A549 (cell line): Measurements from ENCODE around the gene C1QTNF12. TPM values are rescaled to one million over a fixed set of nuclear protein-coding genes. Genes with fewer than 3 reads are reported as not detected.

ENCODE experiments used
- ATAC-seq, 2 experiments: fragments of 200-7000 bp in 1 of 2; fragments of >200 bp in 1 of 2; cut with Nextera tagmentation in 1 of 2; cut with Tn5 transposase in 1 of 2; 3 replicates each; pipeline versions ENCODE4 v1.8.0 to v1.9.1; 2018 to 2020; ENCODE audit warnings: mild to moderate bottlenecking in 1 of 2, moderate library complexity in 1 of 2
- CTCF ChIA-PET: fragments of 300-600 bp; sonication (Branson Sonifier 250); formaldehyde crosslinking; extraction: SDS; loops from one replicate; lab custom pipeline; 2021; ENCODE audit warnings: antibody characterized with exemption, inconsistent platforms; lab: Yijun Ruan, JAX
- POLR2A ChIA-PET: fragments of 350-600 bp; formaldehyde crosslinking; extraction: SDS; loops from one replicate; lab custom pipeline; 2021; ENCODE audit warnings: antibody characterized with exemption, inconsistent platforms; lab: Yijun Ruan, JAX
- DNase-seq, 2 experiments: peaks; one replicate each; pipeline versions ENCODE4 v3.0.0 to v3.0.0-alpha.2; 2011 to 2016; ENCODE audit warnings: low read depth in 1 of 2, low spot score in 1 of 2
- FAIRE-seq: peaks from 2 replicates; lab custom pipeline; 2011; peaks lifted over from hg19 to GRCh38; lab: Jason Lieb, UNC
- H3K27ac ChIP-seq, 2 experiments: fragments of >200 bp; sonication (Bioruptor Twin); formaldehyde crosslinking; 3 replicates each; pipeline ENCODE4 v1.5.1; 2016 to 2017
- H3K4me1 ChIP-seq: fragments of >200 bp; sonication (Bioruptor Twin); formaldehyde crosslinking; 3 replicates; pipeline ENCODE4 v1.6.1; 2016
- H3K4me2 ChIP-seq: fragments of >200 bp; sonication (Bioruptor Twin); formaldehyde crosslinking; 3 replicates; pipeline ENCODE4 v1.6.1; 2016
- H3K4me3 ChIP-seq: fragments of >200 bp; sonication (Bioruptor Twin); formaldehyde crosslinking; 3 replicates; pipeline ENCODE4 v1.5.1; 2016
- H3K9me3 ChIP-seq: fragments of >200 bp; sonication (Bioruptor Twin); formaldehyde crosslinking; 3 replicates; pipeline ENCODE4 v1.6.1; 2016
- BCL3 ChIP-seq: fragments of >200 bp; sonication (Bioruptor Twin); formaldehyde crosslinking; IDR thresholded peaks from 3 replicates; pipeline ENCODE4 v1.6.1; 2016
- BHLHE40 ChIP-seq: IDR thresholded peaks from 2 replicates; pipeline ENCODE4 v1.6.1; 2012; ENCODE audit warnings: low read depth, low read length, inconsistent platforms
- E2F6 ChIP-seq: IDR thresholded peaks from 2 replicates; pipeline ENCODE4 v1.6.1; 2012; ENCODE audit warnings: low read depth, borderline replicate concordance
- EHMT2 ChIP-seq: fragments of 200-600 bp; sonication (generic); IDR thresholded peaks from 2 replicates; pipeline ENCODE4 v1.6.1; 2016; ENCODE audit warnings: antibody characterized with exemption, low read depth, mild to moderate bottlenecking, moderate library complexity
- ESRRA ChIP-seq: fragments of 150-350 bp; IDR thresholded peaks from 2 replicates; pipeline ENCODE4 v1.6.1; 2014; ENCODE audit warnings: mild to moderate bottlenecking, low read length, borderline replicate concordance
- FOSL2 ChIP-seq, 2 experiments: fragments of 450-650 bp in 1 of 2; fragments of >200 bp in 1 of 2; sonication (Bioruptor Twin) in 1 of 2; formaldehyde crosslinking; IDR thresholded peaks; 2 replicates each; pipeline versions ENCODE4 v1.5.0 to v1.6.1; 2016 to 2020; ENCODE audit warnings: mild to moderate bottlenecking in 1 of 2, moderate library complexity in 1 of 2
- FOXS1 ChIP-seq: fragments of 250-450 bp; sonication (Bioruptor Pico); IDR thresholded peaks from 2 replicates; pipeline ENCODE4 v1.5.0; 2020; ENCODE audit warnings: mild to moderate bottlenecking, moderate library complexity
- HMGXB4 ChIP-seq: fragments of 250-450 bp; sonication (Bioruptor Pico); IDR thresholded peaks from 2 replicates; pipeline ENCODE4 v1.5.0; 2021; ENCODE audit warnings: mild to moderate bottlenecking, moderate library complexity, borderline replicate concordance
- HOXA7 ChIP-seq: fragments of 250-450 bp; sonication (Bioruptor Pico); IDR thresholded peaks from 2 replicates; pipeline ENCODE4 v1.5.0; 2020; ENCODE audit warnings: mild to moderate bottlenecking, moderate library complexity
- HOXB5 ChIP-seq: fragments of 250-450 bp; sonication (Bioruptor Pico); IDR thresholded peaks from 2 replicates; pipeline ENCODE4 v1.5.0; 2020; ENCODE audit warnings: mild to moderate bottlenecking, moderate library complexity
- JUNB ChIP-seq: fragments of >200 bp; sonication (Bioruptor Twin); formaldehyde crosslinking; IDR thresholded peaks from 2 replicates; pipeline ENCODE4 v1.6.1; 2016
- KDM1A ChIP-seq: fragments of 200-600 bp; sonication (generic); IDR thresholded peaks from 2 replicates; pipeline ENCODE4 v1.6.1; 2016; ENCODE audit warnings: low read depth, mild to moderate bottlenecking
- KDM5A ChIP-seq: fragments of 200-600 bp; sonication (generic); IDR thresholded peaks from 2 replicates; pipeline ENCODE4 v1.6.1; 2016; ENCODE audit warnings: antibody characterized with exemption, mild to moderate bottlenecking
- MAX ChIP-seq: IDR thresholded peaks from 2 replicates; pipeline ENCODE4 v1.6.1; 2012
- MYC ChIP-seq: IDR thresholded peaks from 2 replicates; pipeline ENCODE4 v1.6.1; 2012; ENCODE audit warnings: mild to moderate bottlenecking, inconsistent platforms, low read length, improper control_type of control experiment, borderline replicate concordance
- PBX3 ChIP-seq: IDR thresholded peaks from 2 replicates; pipeline ENCODE4 v1.6.1; 2012
- POLR2AphosphoS2 ChIP-seq: conservative IDR thresholded peaks from 2 replicates; pipeline ENCODE4 v1.6.1; 2012; ENCODE audit warnings: low read length, improper control_type of control experiment, inconsistent platforms
- RFX5 ChIP-seq: fragments of 450-650 bp; IDR thresholded peaks from 2 replicates; pipeline ENCODE4 v1.7.1; 2014; ENCODE audit warnings: antibody characterized with exemption, mild to moderate bottlenecking, moderate library complexity
- SMC3 ChIP-seq: fragments of >200 bp; sonication (Bioruptor Twin); formaldehyde crosslinking; IDR thresholded peaks from 3 replicates; pipeline ENCODE4 v1.6.1; 2018; ENCODE audit warnings: inconsistent platforms
- TFCP2L1 ChIP-seq: fragments of 250-450 bp; sonication (Bioruptor Pico); IDR thresholded peaks from 2 replicates; pipeline ENCODE4 v1.5.0; 2021; ENCODE audit warnings: mild to moderate bottlenecking
- ZSCAN20 ChIP-seq: fragments of 250-450 bp; sonication (Bioruptor Pico); IDR thresholded peaks from 2 replicates; pipeline ENCODE4 v1.8.0; 2022; ENCODE audit warnings: mild to moderate bottlenecking, moderate library complexity
- WGBS: methylation state at CpG from one replicate; pipeline ENCODE4 v1.1.6; 2017; ENCODE audit errors: missing lambda C conversion rate; 5-methylcytosine and 5-hydroxymethylcytosine counted together
- polyA plus RNA-seq, 4 experiments: library from polyadenylated mRNA; depleted of rRNA in 3 of 4; stranded (reverse); fragments of >200 nt; fragmentation: RNase III in 1 of 4; extraction: RNeasy Plus Mini Kit Qiagen cat#74134 plus additional on column Dnase treatment in 1 of 4; gene quantifications; 2 replicates in 3 of 4; 3 replicates in 1 of 4; pipeline ENCODE4 v1.2.3, GENCODE V29; 2011 to 2017

Gene C1QTNF12
- polyA plus RNA-seq, 2 of the 4 experiments (the other 2 are of a cell fraction) = 0.47 to 0.83 TPM

GRCh38 chr1:1287288-1288110 lies 41.0 kb upstream of the C1QTNF12 start (continued):
- no peak for TF ChIP-seq RFX5
- no peak for TF ChIP-seq HOXA7 (CRISPR knock-in tag)
- TF ChIP-seq EHMT2 = no peak
- no peak for TF ChIP-seq E2F6
- no peak for TF ChIP-seq POLR2AphosphoS2
- no peak for TF ChIP-seq SMC3
- TF ChIP-seq PBX3 = no peak

- no peak for ATAC-seq
- H3K4me1 ChIP-seq = peaks cover 8% of the 10 kb centered on the region; the same call in 2 of the 3 replicates
- FAIRE-seq = no peak
- CTCF ChIA-PET = interaction anchor here (1.1 to 1.2 kb wide), 2 partner anchors 165 to 302 kb away, joined by 3 to 5 read pairs; no protein-coding TSS in a partner anchor
- POLR2A ChIA-PET = no interaction called here
- TF ChIP-seq HOXB5 = no peak
- TF ChIP-seq BHLHE40 = no peak
- no peak for TF ChIP-seq ZSCAN20 (CRISPR knock-in tag)
- no peak for TF ChIP-seq POLR2AphosphoS2
- no peak for TF ChIP-seq JUNB
- no peak for TF ChIP-seq MYC
- no peak for TF ChIP-seq TFCP2L1 (CRISPR knock-in tag)
- TF ChIP-seq BCL3 = no peak
- TF ChIP-seq EHMT2 = no peak
- TF ChIP-seq ESRRA = no peak
- no peak for TF ChIP-seq KDM5A
- no peak for TF ChIP-seq FOXS1 (CRISPR knock-in tag)
- no peak for TF ChIP-seq KDM1A
- no peak for TF ChIP-seq FOSL2 (IDR thresholded peaks at IDR 0.05)
- no peak for TF ChIP-seq FOSL2 (CRISPR knock-in tag; IDR thresholded peaks at IDR 0.05)
- TF ChIP-seq HMGXB4 = no peak
- no peak for TF ChIP-seq MAX
- TF ChIP-seq, all 56 proteins: peak for 0
- DNase-seq = no peak
- WGBS = 87% methylated on average over 4 of the region's 50 CpGs
- Histone ChIP-seq H3K4me3 (no peak overlapping the region), H3K4me2 (no peak overlapping the region), H3K27ac (no peak overlapping the region), H3K9me3 (no peaks in the 10 kb centered on the region)
These were observed 40.1 kb upstream of the C1QTNF12 start for GRCh38 chr1:1286313-1287261.
